GM18867 (cell line): Measurements from ENCODE around the gene NOP16.
A peak's percentile ranks its signal among the peaks of the same experiment; 100 is the strongest.

Experiments used
- ATAC-seq: cut with Tn5 transposase; IDR thresholded peaks from one replicate; pipeline ENCODE4 v1.9.1; 2021; ENCODE audit warnings: mild to moderate bottlenecking, moderate library complexity; ENCODE audit not compliant: unreplicated experiment

NOP16 gene

DNA sequence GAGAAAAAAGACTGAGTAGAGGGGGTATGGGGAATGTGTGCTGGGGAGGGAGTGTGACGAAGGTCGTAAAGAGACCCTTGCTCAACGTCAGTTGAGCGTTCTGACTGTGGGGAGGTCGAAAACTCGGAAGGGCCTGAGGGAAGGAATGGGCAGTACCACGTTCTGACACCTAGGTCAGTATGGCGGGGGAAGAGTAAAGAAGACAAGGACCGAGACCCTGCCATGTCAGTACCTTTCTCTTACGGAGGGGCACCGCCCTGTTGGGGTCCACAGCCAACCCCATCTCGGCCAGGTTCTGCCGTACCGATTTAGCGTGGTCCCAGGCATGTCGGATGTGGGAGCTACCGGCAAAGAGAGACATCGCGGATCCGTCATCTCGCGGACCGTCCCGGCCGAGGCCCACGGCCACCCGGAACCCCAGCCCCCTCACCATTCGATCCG is 375 bp downstream of the NOP16 start:
- ATAC-seq = no peak

DNA sequence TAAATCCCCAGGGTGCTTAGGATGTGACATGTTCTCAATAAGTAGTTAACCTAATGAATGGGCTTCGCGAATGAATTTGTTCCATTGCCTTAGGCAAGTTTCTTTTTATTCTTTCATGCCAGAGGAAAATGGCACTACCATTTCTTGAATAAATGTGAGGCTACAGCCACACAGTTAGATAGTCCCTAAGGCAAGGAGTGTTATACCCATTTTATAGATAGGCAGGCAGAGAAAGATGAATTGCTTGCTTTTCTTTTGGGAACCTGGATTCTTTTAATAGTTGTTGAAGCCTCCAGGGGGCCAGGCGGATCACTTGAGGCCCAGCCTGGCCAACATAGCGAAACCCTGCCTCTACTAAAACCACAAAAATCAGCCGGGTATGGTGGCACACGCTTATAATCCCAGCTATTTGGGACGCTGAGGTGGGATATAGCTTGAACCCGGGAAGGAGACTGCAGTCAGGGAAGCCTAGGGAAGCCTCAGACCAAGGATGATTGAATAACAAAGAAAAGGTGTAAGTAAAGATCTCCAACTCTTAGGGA is 943 bp downstream of the NOP16 start:
- no peak for ATAC-seq

DNA sequence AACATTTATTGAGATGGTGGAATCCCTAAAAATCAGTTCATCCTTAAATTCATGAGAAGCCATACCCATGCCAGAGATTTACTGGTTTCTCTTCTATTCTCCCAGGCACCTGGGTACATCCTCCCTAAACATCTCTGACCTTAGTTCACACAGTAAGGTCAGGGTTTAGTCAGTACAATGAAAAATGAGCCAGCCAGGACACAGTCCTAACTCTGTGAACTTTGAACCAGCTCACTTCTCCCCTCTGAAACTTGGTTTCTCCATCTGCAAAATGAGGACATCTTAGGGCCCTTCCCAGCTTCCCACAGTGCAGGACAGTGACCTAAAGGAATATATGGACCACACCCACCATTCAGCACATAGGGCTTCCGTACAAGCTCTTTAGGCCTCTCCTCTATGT is 1.9 kb downstream of the NOP16 start:
- no peak for ATAC-seq

DNA sequence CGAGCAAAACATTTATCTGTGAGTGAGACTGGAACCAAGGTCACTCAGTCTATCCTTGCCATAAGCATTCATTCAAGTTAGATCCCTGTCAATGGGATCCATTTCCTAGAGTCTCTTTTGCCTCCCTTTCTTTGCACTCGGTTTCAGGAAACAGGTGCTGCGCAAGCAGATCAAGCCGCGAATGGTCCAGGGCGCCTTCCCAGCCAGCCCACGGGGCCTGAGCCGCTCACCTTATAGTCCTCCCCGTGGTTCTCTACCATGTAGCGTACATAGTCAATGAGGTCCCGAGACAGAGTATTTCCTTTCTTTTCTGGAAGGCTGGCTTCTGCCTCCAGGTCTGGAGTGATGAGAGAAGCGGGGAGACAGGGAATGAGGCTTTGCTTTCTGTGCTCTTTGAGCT is 3.4 kb downstream of the NOP16 start:
- no peak for ATAC-seq

DNA sequence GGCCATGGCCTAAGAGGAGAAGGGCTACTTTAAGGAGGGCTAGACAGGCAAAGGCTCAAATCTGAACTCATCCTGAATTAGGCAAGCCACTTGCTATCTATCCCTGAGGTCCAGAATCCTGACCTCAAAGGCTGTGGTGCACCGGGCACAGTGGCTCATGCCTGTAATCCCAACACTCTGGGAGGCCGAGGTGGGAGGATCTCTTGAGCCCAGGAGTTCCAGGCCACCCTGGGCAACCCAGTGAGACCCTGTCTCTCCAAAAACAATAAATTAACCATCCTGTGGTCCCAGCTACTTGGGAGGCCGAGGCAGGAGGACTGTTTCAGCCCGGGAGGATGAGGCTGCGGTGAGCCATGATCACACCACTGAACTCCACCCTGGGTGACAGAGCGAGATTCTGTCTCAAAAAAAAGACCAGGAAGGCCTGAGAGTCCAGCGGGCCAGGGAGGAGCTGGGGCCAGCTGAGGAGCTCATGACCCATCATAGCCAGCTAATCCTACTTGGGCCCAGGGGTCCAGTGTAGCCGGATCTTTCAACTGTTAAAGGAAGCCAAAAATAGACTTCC is 4.0 kb downstream of the NOP16 start:
- ATAC-seq = no peak

DNA sequence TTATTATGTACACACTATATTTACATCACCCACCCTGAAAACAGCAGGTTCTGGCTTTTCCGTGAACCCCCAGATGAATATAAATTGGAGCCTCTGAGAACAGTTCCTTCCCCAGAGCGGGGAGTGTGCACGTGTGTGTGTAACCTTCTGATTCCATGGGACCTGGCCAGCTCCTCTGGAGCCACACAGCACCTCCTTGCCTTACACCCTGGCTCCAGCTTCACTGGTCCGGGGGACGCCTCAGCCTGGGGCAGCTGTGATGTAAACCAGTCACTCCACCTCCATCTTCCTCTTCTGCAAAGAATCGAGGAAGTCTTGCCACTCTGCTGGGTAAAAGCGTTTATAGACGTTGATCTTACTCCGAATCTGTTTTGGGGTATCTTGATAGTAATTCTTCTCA is 4.4 kb downstream of the NOP16 start:
- no peak for ATAC-seq

DNA sequence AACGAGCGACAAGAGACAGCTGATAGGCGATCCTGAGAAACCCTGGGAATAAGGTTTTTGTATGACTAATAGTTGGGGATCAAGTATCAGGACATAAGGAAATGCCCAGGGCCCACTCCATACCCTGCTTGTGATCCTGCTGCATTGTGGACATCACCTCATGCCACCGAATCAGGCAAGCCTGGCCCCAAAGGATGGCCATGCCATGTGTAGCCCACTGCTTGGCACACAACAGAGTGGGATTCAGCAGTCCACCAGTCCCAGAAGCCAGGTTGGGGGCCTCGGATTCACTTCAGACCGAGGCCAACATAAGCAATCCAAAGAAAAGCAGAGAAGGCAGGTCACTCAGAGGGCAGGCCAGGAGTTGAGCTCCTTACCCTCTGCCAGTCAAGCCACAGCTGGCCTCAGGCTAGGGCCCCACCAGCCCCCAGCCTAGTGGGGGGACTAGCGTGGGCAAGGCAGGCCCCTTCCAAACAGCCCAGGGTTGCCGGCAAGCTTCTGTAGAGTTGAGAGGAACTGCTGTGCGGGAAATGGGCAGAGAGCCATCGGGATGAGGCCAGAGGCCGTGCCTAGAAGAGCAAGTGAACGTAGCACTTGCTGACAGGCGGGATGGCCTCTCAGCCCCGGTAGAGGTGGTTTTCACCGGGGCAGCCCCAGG is 5.0 kb downstream of the NOP16 start:
- no peak for ATAC-seq

DNA sequence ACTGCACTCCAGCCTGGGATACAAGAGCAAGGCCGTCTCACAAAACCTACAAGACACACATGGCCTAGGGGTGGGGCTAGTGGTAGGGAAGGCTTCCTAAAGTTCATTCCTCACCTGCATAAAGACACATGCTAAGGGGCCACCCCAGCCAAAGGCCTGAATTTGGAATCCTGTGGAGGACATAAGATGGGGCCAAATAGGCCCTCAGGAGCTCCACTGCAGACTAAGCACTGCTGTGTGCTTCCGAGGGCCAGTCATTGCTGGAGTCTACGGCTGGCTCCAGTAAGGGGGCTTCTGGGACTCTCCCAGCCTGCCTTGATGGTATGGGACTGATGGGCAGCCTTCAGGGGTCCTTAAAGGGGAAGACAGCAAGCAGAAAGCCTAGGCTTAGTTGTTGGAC is 5.7 kb downstream of the NOP16 start:
- no peak for ATAC-seq

DNA sequence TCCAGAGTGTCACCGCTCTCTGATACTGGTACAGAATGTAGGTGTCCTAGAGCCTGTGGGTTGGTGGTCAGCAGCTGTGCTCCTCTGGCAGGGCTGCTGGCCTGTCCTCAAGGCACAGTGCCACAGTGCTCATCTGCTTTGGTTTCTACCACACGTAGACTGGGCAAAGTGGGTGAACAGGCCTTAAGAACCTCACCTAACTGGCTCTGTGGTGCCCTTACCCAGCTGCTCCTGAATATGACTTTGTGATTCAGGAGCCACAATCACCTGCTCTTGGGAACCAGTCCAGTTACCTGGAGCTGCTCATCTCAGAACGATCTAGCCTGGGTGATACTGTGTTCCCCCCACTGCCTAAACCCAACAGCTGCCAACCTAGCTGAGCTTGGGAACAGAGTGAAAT is 6.4 kb downstream of the NOP16 start:
- ATAC-seq = no peak

DNA sequence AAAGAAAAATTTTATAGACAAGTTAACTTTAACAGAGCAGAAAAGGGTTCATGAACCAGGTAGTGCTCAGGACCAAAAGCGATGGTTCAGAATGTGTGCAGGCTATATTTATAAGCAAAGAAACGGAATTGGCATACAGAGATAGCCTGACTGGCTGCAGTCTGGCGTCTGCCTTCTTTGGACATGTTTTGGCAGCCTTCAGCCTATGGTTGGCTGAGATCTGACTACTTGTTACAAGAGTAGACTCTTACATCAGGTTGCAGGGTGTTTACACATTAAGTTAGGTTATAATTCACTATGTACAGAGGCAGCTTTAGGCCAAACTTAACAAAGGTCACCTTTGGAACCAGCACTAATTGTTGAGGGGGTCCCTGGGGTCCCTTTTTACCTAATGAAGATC is 7.0 kb downstream of the NOP16 start:
- ATAC-seq = no peak

DNA sequence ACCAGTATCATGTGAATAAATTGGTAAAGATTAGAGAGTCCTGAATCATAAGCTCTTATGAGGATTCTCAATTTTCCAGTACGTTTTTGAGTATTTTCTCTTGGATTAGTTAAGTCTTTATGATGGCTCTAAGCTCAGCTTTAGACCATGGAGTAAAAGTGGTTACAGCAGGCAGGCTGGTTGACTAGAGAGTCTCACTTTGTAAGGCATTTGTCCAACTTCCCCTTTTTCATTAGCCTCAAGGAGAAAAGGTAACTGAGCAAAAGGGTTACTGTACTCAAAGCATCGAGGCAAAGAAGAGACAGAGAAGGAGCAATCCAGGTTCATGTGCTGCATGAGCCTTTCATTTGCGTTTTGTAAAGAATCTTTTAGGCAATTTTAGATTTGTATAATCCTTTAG is 8.5 kb downstream of the NOP16 start:
- peak; percentile 55 for ATAC-seq

DNA sequence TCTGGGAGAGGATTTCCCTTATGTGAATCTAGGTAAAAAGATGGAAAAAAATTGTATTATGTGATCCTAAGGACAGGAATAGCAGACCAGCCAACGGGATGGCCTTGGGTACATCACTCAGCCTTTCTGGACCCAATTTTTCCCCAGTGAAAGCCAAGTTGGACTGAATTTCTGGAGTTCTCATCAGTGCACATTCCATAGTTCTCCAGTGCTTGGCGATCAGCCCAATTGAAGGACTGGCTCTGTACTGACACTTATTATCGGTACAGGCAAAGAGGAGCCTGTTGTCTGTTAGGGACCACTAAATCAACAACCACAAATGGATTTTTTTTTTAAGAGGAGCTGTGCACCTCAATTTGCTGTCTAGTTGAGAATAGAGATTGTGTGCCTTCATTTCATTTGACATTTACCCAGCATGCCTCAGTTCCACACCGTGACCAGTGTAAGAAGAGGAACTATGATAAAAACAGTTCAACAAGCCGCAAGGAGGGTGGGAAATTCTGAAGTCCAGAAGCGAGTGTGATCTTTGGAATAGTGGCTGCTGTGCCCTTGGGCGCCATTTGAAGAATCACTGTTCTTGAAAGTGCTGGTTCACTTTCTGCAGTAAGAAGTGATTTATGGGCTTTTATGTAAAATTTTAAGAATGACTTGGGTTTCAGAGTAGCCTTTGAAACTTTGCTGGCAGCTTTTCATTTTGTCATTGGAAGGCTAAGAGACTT is 15.1 kb downstream of the NOP16 start:
- ATAC-seq = no peak

DNA sequence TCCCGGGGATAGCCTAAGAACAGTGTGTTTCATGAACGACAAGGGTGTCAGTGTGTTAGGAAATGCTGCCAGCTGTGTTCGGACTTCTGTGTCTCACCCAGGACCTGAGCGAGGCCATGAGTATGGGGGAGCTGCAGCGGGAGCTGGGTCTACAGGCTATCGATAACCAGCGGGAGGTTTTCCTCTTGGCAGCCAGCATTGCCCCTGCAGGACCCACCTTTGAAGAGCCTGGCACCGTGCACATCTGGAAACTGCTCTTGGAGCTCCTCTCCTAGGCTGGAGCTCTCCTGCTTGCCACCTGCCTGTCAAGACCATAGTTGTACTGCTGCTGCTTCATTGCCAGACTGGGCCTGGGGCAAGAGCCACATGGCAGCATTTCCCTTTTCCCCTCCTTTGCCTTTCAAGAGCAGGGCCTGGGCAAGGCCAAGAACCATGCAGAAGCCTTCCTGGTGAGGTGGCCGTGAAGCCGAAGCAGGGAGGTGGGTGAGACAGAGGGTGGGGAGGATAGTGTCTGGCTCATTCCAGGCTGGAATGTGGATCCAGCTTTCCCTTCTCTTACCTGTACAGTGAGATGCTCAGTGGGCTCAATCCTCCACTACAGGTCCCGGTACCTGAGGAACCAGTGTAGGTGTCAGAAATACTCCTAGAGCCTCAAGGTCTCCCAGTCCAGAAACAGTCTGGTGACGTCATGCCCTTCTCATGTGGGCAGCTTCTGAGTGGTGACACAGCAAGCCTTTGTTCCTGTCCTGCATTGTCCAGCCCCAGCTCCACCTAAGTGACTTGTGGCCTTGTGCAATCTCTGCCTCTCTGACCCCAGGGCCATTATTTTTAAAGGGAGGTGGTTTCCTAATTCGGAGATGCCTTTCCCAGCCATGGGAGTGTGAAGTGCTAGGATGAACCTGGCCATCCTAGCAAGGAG is 16.5 kb downstream of the NOP16 start:
- ATAC-seq = no peak

DNA sequence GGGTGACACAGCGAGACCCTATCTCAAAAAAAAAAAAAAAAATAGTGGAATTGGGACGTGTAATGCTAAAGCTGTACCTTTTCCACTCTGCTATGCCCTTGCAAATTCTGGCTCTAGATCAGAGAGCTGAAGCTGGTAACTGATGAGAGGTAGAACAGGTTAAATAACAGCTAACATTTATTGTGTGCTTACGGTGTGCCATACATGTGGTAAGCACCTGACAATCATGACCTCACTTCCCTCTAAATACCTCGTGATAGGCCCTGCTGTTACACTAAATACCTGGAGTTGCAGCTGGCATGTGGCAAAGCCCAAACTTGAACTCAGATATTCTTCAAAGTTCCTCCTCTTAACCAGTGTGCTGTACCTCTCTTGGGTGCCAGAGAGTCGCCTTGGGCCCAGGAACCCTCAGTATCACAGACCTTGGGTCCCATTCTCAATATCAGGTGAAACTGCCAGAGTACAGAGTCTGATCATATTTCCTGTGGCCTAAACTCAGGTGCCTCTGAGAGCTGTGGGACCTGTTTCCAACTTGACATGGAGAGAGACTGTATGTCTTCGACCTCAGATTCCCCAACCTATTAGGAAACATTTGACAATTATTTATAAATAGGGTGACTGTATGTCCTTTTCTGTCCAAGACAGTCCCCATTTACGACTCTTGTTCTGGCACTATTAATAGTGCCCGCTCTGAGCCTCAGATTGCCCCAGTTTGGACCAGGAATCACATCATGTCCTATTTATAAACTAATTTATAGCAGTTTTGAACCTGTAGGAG is 18.3 kb downstream of the NOP16 start:
- no peak for ATAC-seq

DNA sequence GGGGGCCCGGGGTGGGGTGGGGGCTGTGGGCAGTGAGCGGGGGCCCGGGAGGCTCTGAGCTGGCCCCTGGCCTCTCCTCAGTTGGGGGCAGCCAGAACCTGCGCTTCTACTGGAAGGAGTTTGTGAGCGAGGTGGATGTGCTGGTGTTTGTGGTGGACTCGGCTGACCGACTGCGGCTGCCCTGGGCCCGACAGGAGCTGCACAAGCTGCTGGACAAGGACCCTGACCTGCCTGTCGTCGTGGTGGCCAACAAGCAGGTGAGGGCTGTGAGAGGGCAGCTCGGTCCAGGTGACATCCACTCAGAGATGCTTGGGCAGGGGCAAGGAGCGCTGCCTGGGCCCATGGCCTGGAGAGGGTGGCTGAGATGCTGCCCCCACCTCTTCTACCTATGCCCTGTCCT is 19.7 kb downstream of the NOP16 start:
- no peak for ATAC-seq

DNA sequence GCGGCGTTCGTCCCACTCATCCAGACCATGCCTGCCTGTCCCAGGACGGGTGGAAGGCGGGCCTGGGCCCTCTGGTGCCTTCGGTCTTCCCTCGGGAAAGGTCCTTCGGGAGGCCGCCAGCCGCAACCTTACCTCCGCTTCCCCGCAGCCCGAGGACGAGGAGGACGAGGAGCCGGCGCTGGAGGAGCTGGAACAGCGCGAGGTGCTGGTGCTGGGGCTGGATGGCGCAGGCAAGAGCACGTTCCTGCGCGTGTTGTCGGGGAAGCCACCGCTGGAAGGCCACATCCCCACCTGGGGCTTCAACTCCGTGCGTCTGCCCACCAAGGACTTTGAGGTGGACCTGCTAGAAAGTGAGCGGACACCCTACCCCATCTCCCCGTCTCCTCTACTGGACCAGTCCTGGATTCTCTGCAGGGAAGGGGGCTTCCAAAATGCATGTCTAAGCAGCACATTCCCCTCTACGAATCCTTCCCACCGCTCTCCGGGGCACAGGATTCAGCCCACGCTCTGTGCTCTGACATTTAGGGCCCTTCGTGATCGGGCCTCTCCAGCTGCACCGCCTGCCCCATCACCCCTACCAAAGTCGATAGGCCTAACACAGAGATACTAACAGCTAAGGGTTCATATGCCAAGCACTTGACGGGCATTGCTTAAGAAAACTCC is 22.0 kb downstream of the NOP16 start:
- no peak for ATAC-seq

DNA sequence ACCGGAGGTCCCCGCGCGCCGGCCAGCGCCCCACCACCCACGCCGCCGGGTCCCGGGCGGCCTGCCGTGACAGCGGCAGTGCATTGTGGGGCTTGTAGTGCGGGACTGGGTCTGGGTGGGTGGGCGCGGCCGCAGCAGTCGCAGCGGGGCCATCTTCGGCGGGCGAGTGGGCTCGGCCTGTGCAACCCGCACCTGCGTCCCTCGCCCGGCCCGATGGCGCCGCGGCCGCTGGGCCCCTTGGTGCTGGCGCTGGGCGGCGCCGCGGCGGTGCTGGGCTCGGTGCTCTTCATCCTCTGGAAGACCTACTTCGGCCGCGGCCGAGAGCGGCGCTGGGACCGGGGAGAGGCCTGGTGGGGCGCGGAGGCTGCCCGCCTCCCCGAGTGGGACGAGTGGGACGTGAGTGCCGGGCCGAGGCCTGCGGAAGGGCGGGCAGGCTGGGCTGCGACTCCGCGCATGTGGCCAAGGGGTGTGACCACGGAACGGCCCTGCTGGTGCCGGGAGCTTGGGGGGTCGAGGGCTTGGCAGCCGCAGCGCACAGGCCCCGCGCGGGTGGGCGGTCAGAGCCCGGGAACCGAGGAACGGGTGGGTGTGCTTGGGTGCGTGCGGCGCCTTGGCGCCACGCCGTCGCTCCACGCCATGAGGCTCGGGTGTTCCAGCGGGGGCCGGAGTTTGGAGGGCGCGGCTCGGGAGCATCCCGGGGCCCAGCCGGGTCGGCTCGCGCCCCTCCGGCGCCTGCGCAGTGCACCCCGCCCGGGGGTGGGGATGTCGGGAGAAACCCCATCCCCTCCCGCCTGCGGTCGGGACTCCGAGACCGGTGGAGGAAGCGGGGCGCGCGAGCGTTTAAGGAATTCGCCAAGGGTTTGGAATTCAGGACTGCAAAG is 22.8 kb downstream of the NOP16 start, which contains the start of gene ARL10:
TSS of gene ARL10 (plus strand) at position 137 of the 881 bp plus-strand sequence. CDS start at position 214, 77 bp downstream.
- peak; percentile 31 for ATAC-seq

DNA sequence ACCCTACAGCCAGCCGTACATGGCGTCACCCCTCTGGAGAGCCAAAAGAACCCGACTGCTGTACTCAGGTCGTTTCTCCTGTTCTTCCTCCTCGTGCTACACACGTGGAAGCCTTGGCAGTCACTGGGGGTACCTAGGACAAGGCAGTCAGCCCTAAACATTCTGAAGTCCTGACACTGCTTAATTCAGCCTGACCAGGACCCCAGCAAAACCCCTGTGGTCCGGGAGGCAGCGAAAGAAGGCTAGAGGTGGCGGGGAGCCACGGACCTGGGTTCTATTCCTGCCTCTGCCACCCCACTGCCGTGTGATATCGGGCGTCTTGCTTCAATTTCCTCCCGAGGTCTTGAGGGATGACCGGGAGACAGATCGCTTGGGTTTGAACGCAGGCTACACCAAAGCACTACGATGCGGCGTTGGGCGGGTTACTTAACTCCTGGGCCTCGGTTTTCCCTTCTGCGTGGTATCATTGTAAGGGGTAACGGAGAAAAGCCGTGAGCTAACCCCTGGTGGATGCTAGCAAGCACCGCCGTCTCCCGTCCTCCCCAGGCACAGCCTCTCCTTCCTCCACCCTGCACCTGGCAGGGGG is 23.5 kb downstream of the NOP16 start:
- no peak for ATAC-seq

DNA sequence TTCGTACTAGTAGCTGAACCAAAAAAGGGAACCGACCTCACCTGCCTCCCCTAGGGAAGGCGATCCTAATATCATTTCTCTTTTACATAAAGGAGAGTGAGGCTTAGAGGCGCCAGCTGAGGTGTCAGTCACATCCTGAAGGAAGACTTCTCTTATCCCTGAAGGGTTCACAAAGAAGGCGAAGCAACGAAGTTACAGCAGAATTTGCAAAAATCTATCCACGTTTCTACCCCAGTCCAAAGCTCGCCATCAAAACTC is 26.2 kb downstream of the NOP16 start:
- peak; percentile 0 for ATAC-seq
